Measurements from ENCODE around the gene RPS15. TPM values are rescaled to one million over a fixed set of nuclear protein-coding genes. Genes with fewer than 3 reads are reported as not detected.

RPS15 gene
- total RNA-seq, 6 donors from 2014 or later: 825 to 2,012 (median 1,317) TPM

DNA sequence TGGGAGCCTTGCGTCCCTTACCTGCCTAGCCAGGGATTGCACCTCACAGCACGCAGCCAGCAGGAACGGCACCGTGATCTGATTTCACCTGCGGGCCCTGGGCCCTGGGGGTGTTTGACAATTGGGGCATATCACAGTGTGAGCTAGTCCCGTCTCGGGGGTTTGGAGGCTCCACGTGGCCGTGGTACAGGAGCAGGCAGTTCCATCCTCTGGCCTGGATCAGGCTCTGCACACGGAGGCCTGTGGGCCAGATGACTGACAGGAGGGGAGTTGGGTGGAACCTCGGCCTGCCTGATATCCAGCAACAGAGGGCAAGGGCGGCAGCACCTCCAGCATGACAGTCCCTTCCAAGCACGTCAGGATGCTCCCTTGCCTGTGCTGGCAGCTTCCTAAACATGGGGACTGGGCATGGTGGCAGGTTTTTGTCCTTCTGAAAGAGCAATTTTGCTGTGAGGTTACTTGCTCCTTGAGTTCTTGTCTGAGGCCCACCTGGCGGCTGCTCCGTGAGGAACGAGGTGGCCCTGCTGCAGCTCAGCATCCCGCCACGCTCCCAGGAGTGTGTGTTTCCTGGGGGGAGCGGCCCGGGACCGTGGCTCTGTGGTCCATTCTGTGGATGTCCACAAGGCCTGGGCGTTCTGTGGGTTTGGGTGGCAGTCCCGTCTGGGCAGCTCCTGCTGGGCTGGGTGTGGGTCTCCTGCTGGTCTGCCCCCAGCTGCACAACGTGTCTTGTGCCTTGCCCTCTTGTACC lies 6.3 kb upstream of the RPS15 start:
- DNase-seq (peak in 1 of 2 donors; percentile 64), ATAC-seq (ENCODE audit: low FRiP score in 2 of 2) (peak in 1 of 2 donors; percentile 2)
- no peak for TF ChIP-seq POLR2A (IDR thresholded peaks at IDR 0.05)
- no peak for TF ChIP-seq EP300 (IDR thresholded peaks at IDR 0.05)
- TF ChIP-seq, protein P1, sequence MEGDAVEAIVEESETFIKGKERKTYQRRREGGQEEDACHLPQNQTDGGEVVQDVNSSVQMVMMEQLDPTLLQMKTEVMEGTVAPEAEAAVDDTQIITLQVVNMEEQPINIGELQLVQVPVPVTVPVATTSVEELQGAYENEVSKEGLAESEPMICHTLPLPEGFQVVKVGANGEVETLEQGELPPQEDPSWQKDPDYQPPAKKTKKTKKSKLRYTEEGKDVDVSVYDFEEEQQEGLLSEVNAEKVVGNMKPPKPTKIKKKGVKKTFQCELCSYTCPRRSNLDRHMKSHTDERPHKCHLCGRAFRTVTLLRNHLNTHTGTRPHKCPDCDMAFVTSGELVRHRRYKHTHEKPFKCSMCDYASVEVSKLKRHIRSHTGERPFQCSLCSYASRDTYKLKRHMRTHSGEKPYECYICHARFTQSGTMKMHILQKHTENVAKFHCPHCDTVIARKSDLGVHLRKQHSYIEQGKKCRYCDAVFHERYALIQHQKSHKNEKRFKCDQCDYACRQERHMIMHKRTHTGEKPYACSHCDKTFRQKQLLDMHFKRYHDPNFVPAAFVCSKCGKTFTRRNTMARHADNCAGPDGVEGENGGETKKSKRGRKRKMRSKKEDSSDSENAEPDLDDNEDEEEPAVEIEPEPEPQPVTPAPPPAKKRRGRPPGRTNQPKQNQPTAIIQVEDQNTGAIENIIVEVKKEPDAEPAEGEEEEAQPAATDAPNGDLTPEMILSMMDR (IDR thresholded peaks at IDR 0.05): no peak
- TF ChIP-seq POLR2AphosphoS5 (IDR thresholded peaks at IDR 0.05): no peak
- no peaks in the 10 kb centered on the region for H3K27me3 ChIP-seq
- no peaks in the 10 kb centered on the region for H3K9me3 ChIP-seq
- no peak overlapping the region for H3K27ac ChIP-seq
- H3K4me1 ChIP-seq: no peaks in the 10 kb centered on the region
- H3K36me3 ChIP-seq: peaks cover 33 to 82% (median 70%) of the 10 kb centered on the region in 4 donors
- WGBS, 2 donors: 92 to 93% methylated on average over 6 to 24 of the region's 24 CpGs
- no peak overlapping the region for H3K4me3 ChIP-seq

DNA sequence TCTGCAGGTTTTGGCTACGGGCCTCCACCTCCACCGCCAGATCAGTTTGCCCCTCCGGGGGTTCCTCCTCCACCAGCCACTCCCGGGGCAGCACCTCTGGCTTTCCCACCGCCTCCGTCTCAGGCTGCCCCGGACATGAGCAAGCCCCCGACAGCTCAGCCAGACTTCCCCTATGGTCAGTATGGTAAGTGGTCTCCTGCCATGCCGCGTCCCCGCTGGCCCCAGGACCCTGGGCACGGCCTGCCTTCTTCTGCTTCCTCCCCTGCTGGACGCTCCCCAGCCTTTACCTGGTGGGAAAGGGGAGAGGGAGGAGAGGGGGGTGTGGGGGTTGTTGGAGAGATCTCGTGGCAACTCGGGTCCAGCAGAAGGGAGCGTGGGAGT lies 5.7 kb upstream of the RPS15 start:
- H3K27ac ChIP-seq: no peak overlapping the region
- H3K36me3 ChIP-seq: peaks cover 33 to 77% (median 68%) of the 10 kb centered on the region in 4 donors
- ATAC-seq (ENCODE audit: low FRiP score in 2 of 2): no peak
- peak in 1 of 2 donors; percentile 54 for DNase-seq
- H3K4me3 ChIP-seq: no peak overlapping the region
- 95 to 96% methylated on average over 16 of the region's 16 CpGs for WGBS, 2 donors
- H3K27me3 ChIP-seq: no peaks in the 10 kb centered on the region
- TF ChIP-seq, protein P1 (IDR thresholded peaks at IDR 0.05): no peak
- TF ChIP-seq POLR2AphosphoS5 (IDR thresholded peaks at IDR 0.05): no peak
- no peak for TF ChIP-seq EP300 (IDR thresholded peaks at IDR 0.05)
- TF ChIP-seq POLR2A (IDR thresholded peaks at IDR 0.05): no peak
- H3K9me3 ChIP-seq: no peaks in the 10 kb centered on the region
- H3K4me1 ChIP-seq: peaks cover 0 to under 1% (median under 1%) of the 10 kb centered on the region in 4 donors

DNA sequence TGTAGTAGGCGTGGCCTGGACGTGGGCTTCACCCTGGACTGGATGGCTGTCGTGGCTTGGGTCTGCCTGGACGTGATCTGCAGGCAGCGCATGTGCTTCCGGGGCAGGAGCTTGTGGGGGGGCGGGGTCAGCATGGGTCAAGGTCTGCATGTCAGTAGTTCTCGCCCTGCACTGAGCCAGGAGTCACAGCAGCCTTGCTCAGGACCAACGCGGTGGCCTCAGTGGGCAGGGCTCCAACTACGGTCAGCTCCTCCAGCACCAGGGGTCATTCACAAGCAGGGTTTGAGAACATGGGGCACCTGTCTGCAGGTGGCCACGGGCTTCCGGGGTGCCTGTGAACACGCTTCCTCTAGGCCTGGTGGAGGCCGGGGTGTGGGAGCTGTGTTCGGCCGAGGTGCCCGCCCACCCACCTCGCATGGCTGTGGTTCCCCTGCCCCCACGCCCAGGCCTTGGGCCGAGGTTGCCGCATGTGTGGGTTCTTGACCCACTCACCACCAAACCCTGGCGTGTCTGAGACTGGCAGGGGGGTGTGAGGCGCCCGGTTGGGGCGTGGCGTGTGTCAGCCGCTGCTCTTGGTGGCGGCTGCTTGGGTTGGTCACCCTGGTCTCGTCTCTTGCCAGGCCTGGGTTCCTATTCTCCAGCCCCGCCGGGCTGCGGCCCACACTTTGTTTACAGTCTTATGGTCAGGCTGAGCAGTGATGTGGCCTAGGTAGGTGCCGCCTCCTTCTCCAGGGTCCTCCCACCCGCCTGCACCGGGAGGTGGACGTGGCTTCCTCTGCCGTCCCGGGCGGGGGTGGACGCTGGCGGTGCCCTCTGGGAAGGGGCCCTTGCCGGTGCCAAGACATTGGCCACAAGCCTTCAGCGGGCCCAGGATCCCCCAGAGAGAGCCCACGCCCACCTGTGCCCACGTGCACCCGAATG lies 4.8 kb upstream of the RPS15 start:
- H3K27ac ChIP-seq: no peak overlapping the region
- ATAC-seq (ENCODE audit: low FRiP score in 2 of 2) (no peak), DNase-seq (peak in 1 of 2 donors; percentile 76)
- no peaks in the 10 kb centered on the region for H3K9me3 ChIP-seq
- H3K36me3 ChIP-seq: peaks cover 33 to 75% (median 65%) of the 10 kb centered on the region in 4 donors
- peaks cover 4 to 6% (median 5%) of the 10 kb centered on the region in 4 donors for H3K4me1 ChIP-seq
- H3K27me3 ChIP-seq: no peaks in the 10 kb centered on the region
- no peak overlapping the region for H3K4me3 ChIP-seq
- 91 to 95% methylated on average over 8 to 30 of the region's 47 CpGs for WGBS, 2 donors
- no peak for TF ChIP-seq EP300 (IDR thresholded peaks at IDR 0.05)
- TF ChIP-seq POLR2AphosphoS5 (IDR thresholded peaks at IDR 0.05): no peak
- TF ChIP-seq, protein P1 (IDR thresholded peaks at IDR 0.05): no peak
- no peak for TF ChIP-seq POLR2A (IDR thresholded peaks at IDR 0.05)

DNA sequence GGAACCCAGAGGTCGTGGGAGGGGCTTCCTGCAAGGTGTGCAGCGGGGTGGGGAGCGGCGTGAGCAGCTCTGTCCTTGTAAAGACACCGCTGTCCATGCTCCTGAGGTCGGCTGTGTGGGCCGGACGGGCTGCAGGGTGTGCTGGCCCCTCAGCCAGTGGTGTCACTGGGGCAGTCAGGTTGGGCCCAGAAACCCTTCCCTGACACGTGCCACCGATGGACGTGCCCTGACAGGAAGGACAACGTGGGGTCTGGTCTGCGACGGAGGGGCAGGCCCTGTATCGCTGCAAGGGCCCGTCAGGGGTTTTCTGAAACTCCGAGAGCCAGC lies 4.2 kb upstream of the RPS15 start:
- Histone ChIP-seq H3K36me3 (peaks cover 31 to 68% (median 60%) of the 10 kb centered on the region in 4 donors), H3K9me3 (no peaks in the 10 kb centered on the region), H3K4me3 (no peak overlapping the region), H3K27me3 (no peaks in the 10 kb centered on the region), H3K4me1 (peaks cover 5 to 8% (median 7%) of the 10 kb centered on the region in 4 donors), H3K27ac (no peak overlapping the region)
- ATAC-seq (ENCODE audit: low FRiP score in 2 of 2): no peak
- WGBS, 2 donors: 96% methylated on average over 17 of the region's 17 CpGs; no CpG with 5 or more reads in 1 of the 2 donors
- TF ChIP-seq, protein P1 (IDR thresholded peaks at IDR 0.05): no peak
- TF ChIP-seq POLR2A (IDR thresholded peaks at IDR 0.05) (no peak), POLR2AphosphoS5 (IDR thresholded peaks at IDR 0.05) (no peak), EP300 (IDR thresholded peaks at IDR 0.05) (no peak)
- DNase-seq: no peak

All from upper lobe of left lung (tissue), 6 donors.